ENCODE measurements around the gene PNPLA8.
A peak's percentile ranks its signal among the peaks of the same experiment; 100 is the strongest.
"Not testable (repeated sequence)": the region's sequence is repeated elsewhere in the genome, so short reads cannot be mapped to it uniquely, and the experiment has no call there.

PNPLA8 gene

GRCh38 chr7:108467391-108467790 lies 58.5 kb downstream of the PNPLA8 start:
- DNase-seq, result peak; percentile 7

- not testable (repeated sequence) for DNase-seq
These were observed 59.6 kb downstream of the PNPLA8 start for GRCh38 chr7:108466322-108466721.

GRCh38 chr7:108464743-108465142 lies 61.2 kb downstream of the PNPLA8 start:
- no peak for DNase-seq

- no peak for DNase-seq
These were observed 62.3 kb downstream of the PNPLA8 start for GRCh38 chr7:108463613-108464012.

GRCh38 chr7:108461840-108462239 lies 64.1 kb downstream of the PNPLA8 start:
- no peak for DNase-seq

DNA sequence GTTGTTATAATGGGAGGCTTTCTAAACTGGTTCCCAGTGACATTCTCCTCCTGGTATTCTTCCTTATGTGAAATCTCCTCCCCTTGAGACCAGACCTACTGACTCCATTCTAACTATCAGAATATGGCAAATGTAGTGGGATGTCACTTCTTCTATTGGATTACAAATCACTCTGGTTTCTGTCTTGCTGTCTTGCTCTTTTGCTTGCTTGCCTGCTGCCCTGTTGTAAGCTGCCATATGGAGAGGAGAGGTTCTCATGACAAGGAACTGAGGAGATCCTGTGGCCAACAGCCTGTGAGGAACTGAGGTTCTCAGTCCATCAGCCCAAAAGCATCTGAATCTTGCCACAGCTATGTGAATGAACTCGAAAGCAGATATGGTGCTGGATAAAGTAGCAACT lies 65.0 kb downstream of the PNPLA8 start:
- peak; percentile 21 for DNase-seq

GRCh38 chr7:108459922-108460551 lies 65.9 kb downstream of the PNPLA8 start:
- DNase-seq, result peak; percentile 80

GRCh38 chr7:108457871-108458270 lies 68.1 kb downstream of the PNPLA8 start:
- DNase-seq, result no peak

DNA sequence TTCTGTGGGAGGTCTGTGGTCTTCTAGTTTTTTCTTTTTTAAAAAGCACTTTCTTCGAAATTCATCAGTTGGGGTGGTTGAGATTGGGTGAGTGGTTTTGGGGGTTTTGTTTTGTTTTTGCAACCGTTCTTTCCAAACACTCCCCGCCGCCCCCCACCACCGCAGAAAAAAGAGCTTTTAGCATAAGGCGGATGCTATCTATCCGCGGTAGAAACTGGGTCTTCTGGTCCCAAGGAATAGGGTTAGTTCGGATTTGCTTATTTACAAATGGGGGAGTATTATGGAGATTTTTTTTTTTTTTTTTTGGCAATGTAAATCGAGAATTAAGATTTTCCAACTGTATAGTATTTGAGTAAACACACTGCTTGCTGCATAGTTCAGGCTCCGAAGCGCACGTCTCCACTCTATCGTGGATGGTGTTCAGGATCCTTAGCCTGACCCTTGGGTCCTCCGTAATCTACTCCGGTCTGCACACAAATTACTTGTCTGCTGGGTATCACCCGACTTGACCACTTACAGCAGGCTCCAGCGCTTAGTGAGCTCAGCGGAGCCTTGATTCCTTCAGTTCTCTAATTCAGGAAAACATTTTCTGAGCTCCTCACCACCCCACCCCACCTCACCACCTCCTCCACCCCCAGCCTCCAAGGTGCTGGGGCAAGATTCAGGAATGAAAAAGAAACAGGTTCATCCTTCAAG lies 68.9 kb downstream of the PNPLA8 start:
- peak; percentile 45 for DNase-seq

- peak; percentile 99 for DNase-seq
These were observed 69.8 kb downstream of the PNPLA8 start, which contains the start of gene NRCAM for GRCh38 chr7:108455998-108456677. Gene NRCAM (minus strand): TSS chr7:108456436. CDS start chr7:108240064, 216,372 bp downstream.

DNA sequence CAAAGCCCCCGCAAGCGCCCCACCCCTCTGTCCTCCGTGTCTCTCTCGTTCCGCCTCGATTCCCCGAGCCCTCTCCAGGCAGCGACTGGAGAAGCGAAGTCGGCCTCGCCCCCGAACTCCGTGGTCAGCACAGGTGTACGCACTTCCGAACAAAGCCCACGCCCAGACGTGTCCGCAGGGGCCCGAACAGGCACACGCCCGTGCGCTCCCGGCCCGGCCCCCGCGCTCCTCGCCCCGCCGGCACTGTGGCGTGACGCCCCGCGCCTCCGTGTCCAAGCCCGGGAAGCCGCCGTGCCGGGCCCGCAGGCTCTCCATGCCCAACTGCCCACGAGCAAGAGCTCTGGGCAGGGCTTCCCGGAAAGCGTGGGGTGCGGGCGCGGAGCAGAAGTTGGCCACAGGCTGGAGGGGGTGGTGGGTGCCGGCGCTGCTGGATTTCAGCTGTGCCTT lies 70.4 kb downstream of the PNPLA8 start:
- DNase-seq, result peak; percentile 83

- DNase-seq, result peak; percentile 97
These were observed 71.0 kb downstream of the PNPLA8 start for GRCh38 chr7:108454674-108455550.

- no peak for DNase-seq
These were observed 71.6 kb downstream of the PNPLA8 start for GRCh38 chr7:108454317-108454673.

- DNase-seq, result peak; percentile 32
These were observed 72.6 kb downstream of the PNPLA8 start for GRCh38 chr7:108453320-108453719.

GRCh38 chr7:108452707-108453106 lies 73.2 kb downstream of the PNPLA8 start:
- peak; percentile 77 for DNase-seq

GRCh38 chr7:108451296-108451848 lies 74.6 kb downstream of the PNPLA8 start:
- DNase-seq, result peak; percentile 22

DNA sequence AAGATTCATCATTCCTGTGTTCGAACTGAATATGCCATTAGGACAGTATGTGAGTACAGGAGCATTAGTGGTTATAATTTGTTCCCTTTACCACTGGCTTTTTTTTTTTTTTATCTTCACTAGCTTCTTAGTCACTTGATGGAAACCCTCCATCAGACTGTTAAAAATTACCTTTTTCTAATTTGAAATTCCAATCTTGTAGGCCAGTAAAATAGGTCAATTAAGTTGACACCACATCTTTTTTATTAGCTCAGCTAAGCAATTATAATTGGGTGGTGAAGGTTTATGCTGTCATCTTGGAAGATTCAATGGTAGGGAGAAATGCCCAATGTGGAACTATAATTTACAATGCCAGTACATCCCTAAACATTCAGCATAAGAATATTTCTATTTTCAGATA lies 75.8 kb downstream of the PNPLA8 start:
- DNase-seq, result peak; percentile 34

GRCh38 chr7:108449521-108449920 lies 76.4 kb downstream of the PNPLA8 start:
- DNase-seq, result no peak

DNA sequence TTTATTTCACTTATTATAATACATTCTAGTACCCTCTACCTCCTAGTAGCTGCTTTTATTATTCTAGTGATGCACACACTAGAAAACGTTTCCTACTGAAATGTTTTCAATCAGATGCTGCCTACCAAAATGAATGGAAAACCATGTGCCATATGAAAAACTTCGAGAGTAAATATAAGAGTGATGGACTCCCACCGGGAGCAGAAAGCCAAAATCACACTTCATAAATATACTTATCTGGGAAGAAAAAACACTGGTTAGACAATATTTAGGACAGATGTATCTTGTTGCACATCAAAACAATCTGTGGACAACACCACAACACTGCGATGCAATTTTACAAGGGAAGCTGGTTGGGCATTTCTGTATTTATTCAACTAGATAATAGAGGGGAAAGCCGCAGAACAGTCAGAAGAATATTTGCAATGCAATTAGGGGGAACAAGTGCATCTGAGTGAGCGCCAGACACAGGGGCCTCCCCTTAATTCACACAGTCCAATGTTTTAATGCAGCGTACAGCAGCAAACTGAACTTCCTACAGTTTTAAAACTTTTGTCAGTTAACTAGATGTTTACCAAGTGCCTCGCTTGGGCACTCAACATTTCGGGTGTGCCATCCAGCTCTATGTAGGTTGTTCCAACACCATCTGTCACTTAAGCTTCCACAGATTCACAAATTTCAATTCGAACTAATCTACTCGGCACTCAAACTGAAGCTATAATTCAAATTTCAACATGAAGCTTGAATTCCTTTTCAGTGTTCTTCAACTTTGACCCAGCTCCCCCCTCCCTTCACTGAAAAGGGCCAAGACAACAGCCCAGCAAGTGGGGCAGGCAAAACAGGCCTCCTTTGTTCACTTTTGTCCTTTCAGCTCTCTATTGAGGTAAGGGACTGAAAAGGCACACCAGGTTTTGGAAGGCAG lies 77.1 kb downstream of the PNPLA8 start:
- DNase-seq, result peak; percentile 89

- peak; percentile 91 for DNase-seq
These were observed 83.8 kb downstream of the PNPLA8 start for GRCh38 chr7:108442039-108442568.

GRCh38 chr7:108441392-108441955 lies 84.5 kb downstream of the PNPLA8 start:
- no peak for DNase-seq
